GM18858 (cell line): ENCODE results near the gene ILF3.
"Not testable (repeated sequence)": the region's sequence is repeated elsewhere in the genome, so short reads cannot be mapped to it uniquely, and the experiment has no call there.

Source experiments
- ATAC-seq: cut with Tn5 transposase; IDR thresholded peaks from one replicate; pipeline ENCODE4 v1.9.1; 2021; ENCODE audit not compliant: unreplicated experiment

The ILF3 gene

GRCh38 chr19:10642473-10643171 lies 11.5 kb upstream of the ILF3 start:
- ATAC-seq = no peak

- no peak for ATAC-seq
These were observed 10.8 kb upstream of the ILF3 start for GRCh38 chr19:10643172-10643967.

GRCh38 chr19:10643968-10644259 lies 10.2 kb upstream of the ILF3 start:
- no peak for ATAC-seq

DNA sequence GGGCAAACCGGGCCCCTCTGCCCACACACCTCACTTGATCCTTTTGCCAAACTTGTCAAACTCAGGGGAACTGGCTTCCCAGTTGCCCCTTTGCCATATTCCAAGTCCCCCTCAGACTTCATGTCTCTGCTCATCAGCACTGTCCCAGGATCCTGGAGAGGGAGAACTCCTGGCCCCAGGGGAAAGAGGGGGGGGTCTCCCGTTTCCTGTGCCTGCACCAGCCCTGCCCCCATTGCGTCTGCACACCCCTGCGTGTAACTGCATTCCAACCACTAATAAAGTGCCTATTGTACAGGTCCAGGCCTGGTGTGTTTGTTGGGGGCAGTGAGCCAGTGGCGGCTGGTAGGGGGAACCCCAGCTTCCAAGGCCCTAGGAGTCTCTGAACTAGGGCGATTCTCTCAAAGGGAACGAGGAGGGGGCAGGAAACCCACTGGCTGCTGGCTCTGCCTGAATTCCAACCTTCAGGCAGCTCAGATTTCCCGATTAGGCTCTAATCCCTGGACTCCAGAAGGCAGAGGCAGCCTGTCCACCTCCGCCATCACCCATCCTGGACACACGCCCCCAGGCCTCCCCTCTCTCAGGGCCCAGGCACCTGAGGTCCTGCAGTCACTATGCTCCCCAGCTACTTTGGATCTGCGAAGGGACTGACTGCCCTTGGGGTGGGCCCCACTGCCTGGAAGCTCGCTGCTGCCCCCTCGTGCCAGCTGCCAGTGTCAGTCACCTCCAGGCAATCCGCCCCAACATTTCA lies 9.7 kb upstream of the ILF3 start:
- ATAC-seq = no peak

DNA sequence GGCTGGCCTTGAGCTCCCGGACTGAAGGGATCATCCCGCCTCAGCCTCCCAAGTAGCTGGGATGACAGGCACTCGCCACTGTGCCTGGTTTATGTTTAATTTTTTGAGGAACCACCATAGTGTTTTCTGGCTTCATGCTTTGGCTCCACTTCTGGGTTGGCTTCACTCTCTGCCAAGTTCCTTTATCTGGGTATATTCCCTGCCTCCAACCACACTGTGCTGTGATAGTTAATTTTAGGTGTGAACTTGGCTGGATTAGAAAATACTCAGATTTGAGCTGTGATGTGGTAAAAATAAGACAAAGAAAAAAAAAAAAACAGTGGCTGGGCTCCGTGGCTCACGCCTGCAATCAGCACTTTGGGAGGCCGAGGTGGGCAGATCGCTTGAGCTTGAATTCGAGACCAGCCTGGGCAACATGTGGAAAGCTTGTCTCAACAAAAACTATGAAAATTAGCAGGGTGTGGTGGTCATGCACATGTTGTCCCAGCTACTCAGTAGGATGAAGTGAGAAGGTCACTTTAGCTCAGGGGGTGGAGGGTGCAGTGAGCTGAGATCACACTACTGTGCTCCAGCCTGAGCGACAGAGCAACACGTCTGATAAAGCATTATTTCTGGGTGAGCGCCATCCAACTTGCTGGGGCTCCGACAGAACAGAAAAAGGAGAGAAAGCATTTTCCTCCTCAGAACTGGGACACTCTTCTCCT lies 7.5 kb upstream of the ILF3 start:
- no peak for ATAC-seq

DNA sequence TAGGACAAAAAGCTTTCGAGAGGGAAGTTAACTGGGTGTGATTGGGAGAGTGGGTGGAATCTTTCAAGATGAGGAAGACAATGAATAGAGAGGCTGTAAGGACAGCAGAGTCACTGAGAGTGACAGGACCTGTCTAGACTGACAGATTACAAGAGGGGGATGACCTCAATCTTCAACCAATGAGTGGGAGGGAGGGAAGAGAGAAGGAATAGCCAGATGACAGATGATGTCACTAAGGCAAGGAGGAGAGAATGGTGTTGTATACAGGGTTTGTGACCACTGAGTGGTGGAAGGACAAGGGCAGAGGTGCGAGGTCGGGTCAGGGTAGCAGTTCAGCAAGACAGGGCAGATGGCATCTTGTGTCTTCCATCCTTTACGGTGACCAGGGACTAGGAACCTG lies 5.8 kb upstream of the ILF3 start:
- ATAC-seq = no peak

DNA sequence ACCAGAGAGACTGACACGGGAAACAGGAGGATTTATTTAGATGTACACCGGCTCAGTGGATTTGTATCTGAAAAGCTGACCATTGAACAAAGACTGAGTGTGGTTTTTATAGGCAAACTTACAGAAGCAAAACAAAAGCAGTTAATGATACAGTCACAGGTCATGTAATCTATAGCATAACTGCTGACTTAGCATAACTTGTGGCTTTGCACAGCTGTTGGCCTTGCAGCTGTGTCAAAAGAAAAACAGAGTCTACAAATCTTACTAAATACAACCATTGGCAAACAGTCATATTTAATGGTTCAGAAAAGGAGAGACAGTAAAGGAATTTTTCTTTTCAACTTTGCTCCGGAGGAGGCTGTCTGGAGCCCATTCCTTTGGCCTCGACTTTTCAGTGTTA lies 2.3 kb upstream of the ILF3 start:
- ATAC-seq = no peak

DNA sequence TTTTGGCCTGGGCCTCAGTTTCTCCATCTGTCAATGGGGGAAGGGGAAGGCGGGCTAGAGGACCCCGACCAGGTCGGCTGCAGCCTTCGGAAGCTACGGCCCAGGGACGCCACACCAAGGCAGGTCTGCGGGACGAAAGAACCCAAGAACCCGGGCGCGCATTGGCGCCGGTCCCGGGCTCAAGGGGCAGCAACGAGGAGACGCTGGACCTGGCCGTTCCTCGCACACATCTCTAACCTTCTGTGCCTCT lies 739 bp upstream of the ILF3 start:
- ATAC-seq = no peak

DNA sequence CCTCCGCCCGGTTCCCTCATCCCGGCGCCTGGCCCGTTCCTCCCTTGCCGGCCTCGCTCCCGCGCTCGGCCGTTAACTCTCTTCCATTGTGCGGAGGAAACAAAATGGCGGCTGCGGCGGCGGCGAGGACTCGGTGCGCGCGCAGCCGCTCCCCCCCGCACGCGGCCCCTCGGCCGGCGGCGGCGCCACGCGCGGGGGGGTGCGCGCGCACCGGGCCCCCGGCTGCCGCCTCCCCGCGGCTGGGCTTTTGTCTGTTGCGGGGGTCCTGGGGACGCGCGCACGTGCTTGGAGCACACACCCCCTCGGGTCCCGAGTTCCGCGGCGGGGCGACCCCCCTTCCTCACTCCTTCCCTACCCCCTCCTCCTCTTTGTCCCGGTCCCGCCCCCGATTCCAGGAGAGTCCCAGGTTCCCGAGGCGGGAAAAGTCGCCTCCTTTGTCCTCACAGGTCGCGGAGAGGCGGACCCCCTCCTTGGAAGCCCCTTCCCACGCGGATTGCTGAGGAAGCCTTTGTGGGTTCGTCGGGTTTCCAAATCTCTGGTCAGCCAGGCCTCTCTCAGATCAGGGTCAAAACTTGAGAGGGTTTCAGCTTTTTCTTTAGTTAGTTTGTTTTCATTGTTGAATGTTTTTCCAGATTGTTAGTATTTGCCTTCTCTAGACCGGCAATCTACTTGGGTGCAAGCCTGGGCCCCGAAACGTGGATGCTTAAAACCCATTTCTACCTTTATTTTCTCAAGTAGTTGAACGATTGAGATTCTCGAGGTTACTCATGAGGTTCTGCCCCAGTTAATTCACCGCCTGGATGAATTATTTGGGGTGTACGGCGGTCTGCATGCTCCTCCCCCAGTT lies 687 bp downstream of the ILF3 start:
- no peak for ATAC-seq

- ATAC-seq = no peak
These were observed 1.5 kb downstream of the ILF3 start for GRCh38 chr19:10655457-10656312.

DNA sequence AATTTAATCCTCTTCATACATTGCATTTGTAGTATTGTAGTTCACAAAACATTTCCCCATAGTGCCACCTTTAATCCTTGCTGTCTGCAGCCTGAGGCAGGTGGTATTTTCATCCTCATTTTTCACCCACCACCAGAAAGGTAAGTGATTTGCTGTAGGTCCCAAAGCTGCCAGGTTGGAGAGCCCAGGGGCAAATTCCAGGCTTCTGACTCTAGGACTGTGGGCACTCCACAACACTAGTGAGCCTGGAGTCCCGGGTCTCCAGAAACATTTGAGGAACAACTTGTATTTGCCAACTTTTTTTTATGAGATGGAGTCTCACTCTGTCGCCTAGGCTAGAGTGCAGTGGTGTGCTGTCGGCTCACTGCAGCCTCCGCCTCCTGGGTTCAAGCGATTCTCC lies 6.2 kb downstream of the ILF3 start:
- ATAC-seq = no peak

DNA sequence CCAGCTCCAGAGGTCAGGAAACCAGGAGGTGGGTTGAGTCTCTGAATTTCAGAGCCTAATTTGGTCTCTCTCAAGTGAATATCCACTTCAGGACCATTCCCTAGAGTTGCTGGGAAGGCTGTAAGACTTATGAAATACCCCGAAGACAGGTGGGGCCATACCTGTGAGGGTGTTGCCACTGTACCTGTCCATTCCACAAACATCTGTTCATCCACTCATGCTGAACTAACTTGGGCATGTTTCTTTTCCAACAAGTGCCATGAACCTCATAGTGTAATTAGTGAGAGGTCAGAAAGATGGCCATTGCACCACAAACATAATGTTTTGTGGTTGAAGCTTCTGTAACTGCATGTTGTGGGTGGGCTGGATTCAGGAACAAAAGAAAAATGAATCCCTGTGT lies 7.8 kb downstream of the ILF3 start:
- ATAC-seq = no peak

DNA sequence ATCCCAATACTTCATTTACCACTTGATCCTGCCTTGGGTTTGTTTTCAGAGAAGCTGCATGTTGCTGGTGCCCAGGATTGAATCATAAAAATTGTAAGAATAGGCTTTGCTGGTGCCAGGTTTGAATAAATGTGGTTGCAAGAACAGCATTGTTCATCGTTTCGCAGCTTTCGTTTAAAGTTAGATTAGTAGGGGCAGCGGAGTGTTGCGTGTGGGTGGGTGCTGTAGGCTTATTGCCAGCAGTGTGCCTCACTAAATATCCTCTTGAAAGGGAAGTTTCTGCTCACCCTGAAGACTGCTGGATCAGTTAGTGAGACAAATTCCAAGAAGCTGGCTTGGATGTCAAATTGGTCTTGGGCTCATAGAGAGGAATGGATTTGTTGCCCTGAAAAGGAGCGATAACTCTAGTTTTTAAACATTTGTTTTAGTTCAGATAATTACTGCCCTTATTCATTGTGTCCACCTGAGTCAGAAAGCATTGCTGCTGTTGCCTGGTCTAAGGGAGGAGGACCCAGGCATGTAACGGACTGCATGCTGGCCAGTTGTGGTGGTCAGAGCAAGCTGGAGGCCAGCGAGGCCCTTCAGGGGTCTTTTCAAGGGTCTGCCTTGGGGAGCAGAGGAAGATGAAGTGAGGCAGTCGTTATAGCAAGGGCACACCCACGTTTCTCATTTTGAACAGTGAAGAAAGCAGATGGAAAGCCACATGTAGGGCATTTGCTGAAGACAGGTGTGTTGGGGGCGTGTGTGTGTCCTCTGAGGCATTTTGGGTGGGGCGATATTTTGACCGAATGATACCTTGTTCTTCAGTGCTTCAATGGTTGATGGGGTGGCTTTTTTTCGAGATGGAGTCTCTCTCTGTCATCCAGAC lies 8.5 kb downstream of the ILF3 start:
- ATAC-seq = no peak

DNA sequence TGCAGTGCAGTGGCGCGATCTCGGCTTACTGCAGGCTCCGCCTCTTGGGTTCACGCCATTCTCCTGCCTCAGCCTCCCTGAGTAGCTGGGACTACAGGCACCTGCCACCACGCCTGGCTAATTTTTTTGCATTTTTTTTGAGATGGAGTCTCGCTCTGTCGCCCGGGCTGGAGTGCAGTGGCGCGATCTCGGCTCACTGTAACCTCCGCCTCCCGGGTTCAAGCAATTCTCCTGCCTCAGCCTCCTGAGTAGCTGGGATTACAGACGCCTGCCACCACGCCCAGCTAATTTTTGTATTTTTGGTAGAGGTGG lies 9.1 kb downstream of the ILF3 start:
- ATAC-seq = not testable (repeated sequence)

DNA sequence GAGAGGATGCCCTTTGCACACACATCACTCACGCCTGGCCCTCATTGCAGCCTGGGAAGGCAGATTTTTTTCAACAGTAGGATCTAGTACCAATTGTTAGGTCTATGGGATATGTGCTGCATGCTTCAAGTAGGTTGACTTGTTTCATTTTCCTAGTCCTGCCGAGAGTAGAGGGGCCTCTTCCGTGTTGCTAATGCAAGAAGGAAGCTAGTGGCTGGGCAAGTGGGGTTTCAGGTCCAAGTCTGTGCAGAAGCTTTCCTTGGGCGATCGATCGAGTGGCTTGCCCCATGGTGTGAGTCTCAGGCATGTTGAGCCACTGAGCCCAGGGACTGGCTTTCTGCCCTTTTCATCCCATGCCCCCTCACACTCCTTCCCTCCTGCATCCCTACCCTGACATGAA lies 13.7 kb downstream of the ILF3 start:
- ATAC-seq = no peak

- no peak for ATAC-seq
These were observed 15.1 kb downstream of the ILF3 start for GRCh38 chr19:10669246-10669645.

DNA sequence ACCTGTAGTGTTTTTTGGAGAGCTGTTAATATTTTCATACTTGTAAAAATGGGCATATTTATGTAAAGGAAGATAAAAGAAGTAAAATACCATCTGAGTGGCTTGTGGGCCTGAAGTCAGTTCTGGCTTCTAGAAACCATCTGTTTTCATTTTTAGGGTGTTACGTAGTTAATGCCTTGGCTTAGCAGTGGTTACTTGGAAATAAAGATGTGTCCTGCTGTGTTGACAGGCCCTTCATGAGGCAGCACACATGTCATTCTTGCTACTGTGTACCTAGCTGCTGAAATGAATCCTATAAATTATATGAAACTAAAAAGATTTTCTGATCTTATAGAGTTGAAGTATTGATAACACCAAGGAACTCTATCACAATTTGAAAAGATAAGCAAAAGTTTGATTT lies 16.0 kb downstream of the ILF3 start:
- ATAC-seq = no peak

DNA sequence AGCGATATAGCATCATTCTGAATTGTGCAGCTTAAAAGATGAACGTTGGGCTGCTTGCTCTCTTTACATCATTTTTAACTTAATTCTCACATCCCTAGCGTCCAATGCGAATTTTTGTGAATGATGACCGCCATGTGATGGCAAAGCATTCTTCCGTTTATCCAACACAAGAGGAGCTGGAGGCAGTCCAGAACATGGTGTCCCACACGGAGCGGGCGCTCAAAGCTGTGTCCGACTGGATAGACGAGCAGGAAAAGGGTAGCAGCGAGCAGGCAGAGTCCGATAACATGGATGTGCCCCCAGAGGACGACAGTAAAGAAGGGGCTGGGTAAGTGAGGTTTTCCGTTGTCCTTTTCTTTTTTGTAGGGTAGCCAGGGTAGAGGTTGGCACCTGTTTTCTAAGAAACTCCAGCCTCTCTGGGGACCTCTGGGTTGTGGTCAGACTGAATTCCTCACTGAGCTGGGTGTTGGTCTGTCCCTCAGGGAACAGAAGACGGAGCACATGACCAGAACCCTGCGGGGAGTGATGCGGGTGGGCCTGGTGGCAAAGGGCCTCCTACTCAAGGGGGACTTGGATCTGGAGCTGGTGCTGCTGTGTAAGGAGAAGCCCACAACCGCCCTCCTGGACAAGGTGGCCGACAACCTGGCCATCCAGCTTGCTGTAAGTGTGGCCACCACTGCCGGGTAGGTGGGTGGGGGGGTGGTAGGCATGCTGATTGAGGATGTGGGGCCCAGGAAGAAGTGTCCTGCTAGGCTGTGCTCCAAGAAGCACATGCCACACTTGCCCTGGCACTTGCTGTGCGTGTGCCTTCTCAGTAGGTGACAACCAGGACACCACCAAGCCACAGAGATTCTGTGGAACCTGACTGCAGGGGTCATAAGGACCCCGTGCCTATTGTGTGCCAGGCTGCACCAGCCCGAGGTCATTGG lies 17.0 kb downstream of the ILF3 start:
- ATAC-seq = no peak
